PFSK-1 (cell line): ENCODE measurements around the gene HPS4.

ENCODE experiments used
- FOXP2 ChIP-seq: optimal IDR thresholded peaks from 2 replicates; pipeline ENCODE3; 2011; ENCODE audit warnings: borderline replicate concordance, control low read depth, inconsistent platforms; ENCODE audit not compliant: insufficient read depth; ENCODE audit errors: extremely low read length, extremely low read depth
- POLR2AphosphoS5 ChIP-seq: IDR thresholded peaks from 2 replicates; pipeline ENCODE4 v1.6.1; 2012; ENCODE audit warnings: low read depth, mild to moderate bottlenecking, control low read depth, low read length, moderate library complexity
- SIN3A ChIP-seq: IDR thresholded peaks from 2 replicates; pipeline ENCODE4 v1.6.1; 2012; ENCODE audit warnings: mild to moderate bottlenecking, low read length, moderate library complexity, borderline replicate concordance; ENCODE audit not compliant: insufficient read depth
- TAF1 ChIP-seq: IDR thresholded peaks from 2 replicates; pipeline ENCODE4 v1.6.1; 2012; ENCODE audit warnings: low read length, control low read depth, borderline replicate concordance; ENCODE audit not compliant: insufficient read depth
- TF ChIP-seq, protein P1 (sequence below), 2 experiments: IDR thresholded peaks; 2 replicates each; pipeline versions ENCODE4 v1.6.1 to v1.8.0; 2011 to 2012; ENCODE audit warnings: low read depth in 2 of 2, low read length in 2 of 2, control low read depth in 1 of 2, inconsistent platforms in 1 of 2, mild to moderate bottlenecking in 1 of 2, moderate library complexity in 1 of 2; ENCODE audit not compliant: insufficient read depth in 1 of 2

HPS4 gene

DNA sequence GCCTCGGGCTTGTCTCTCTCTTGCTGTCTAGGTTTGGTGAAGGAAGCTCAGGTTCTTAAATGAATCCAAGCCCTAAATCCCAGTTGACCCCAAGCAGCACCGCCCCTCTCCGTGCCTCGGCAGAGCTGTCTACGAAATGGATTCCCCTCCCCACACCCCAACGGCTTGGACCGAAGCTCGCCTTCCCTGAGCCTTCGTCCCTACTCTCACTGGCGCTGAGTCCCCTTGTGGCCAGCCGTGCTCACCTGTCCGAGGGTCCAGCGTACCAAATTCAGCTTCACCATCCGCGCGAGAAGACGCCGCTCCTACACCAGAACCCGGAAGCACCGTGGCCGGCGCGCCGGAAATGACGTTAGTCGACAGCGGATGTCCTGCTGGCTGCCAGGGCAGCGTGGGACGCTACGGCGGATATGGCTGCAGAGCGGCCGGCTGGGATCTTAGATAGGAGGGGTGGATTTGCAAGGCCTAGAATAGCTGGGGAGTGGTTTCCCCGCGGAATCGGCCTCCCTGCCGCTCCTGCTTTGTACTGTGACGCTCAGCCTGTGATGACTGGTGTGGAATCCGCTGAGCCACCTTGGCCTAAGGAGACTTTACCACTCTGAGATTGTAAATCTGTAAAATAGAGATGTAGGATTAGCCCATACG, 28.7 kb upstream of the HPS4 start, which contains the start of gene TFIP11:
Gene TFIP11, minus strand, starts transcription at position 325 of the 645 bp plus-strand sequence. CDS start 2,201 bp downstream, outside the sequence.
- TF ChIP-seq TAF1 (peak; percentile 64; the same call in 1 of the 2 replicates), FOXP2 (no peak), POLR2AphosphoS5 (peak; percentile 71), SIN3A (peak; percentile 82)
- TF ChIP-seq, protein P1, sequence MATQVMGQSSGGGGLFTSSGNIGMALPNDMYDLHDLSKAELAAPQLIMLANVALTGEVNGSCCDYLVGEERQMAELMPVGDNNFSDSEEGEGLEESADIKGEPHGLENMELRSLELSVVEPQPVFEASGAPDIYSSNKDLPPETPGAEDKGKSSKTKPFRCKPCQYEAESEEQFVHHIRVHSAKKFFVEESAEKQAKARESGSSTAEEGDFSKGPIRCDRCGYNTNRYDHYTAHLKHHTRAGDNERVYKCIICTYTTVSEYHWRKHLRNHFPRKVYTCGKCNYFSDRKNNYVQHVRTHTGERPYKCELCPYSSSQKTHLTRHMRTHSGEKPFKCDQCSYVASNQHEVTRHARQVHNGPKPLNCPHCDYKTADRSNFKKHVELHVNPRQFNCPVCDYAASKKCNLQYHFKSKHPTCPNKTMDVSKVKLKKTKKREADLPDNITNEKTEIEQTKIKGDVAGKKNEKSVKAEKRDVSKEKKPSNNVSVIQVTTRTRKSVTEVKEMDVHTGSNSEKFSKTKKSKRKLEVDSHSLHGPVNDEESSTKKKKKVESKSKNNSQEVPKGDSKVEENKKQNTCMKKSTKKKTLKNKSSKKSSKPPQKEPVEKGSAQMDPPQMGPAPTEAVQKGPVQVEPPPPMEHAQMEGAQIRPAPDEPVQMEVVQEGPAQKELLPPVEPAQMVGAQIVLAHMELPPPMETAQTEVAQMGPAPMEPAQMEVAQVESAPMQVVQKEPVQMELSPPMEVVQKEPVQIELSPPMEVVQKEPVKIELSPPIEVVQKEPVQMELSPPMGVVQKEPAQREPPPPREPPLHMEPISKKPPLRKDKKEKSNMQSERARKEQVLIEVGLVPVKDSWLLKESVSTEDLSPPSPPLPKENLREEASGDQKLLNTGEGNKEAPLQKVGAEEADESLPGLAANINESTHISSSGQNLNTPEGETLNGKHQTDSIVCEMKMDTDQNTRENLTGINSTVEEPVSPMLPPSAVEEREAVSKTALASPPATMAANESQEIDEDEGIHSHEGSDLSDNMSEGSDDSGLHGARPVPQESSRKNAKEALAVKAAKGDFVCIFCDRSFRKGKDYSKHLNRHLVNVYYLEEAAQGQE (IDR thresholded peaks at IDR 0.05; ENCODE audit: insufficient read depth in 1 of 2, low read depth in 2 of 2, low read length in 2 of 2), result no peak

DNA sequence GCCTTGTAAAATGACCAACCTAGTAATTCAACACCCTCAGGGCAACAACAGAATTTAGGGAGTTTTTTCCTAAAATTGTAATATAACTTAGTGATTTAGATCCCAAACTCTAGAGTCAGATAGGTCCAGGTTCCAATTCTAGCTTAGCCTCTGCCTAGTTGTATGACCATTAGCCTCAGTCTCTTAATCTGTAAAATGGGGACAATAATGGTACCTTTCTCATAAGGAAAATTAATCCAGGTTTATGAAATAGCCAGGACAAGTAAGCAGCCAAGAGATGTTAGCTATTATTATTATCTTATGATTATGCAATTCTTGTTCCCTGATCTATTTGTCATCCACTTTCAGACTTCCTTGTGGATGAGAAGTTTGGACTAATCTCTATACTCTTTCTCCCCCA, 24.6 kb upstream of the HPS4 start:
- TF ChIP-seq POLR2AphosphoS5, result no peak
- TF ChIP-seq SIN3A, result no peak
- no peak for TF ChIP-seq FOXP2
- TF ChIP-seq TAF1, result no peak
- TF ChIP-seq, protein P1 (IDR thresholded peaks at IDR 0.05; ENCODE audit: insufficient read depth in 1 of 2, low read depth in 2 of 2, low read length in 2 of 2), result no peak

DNA sequence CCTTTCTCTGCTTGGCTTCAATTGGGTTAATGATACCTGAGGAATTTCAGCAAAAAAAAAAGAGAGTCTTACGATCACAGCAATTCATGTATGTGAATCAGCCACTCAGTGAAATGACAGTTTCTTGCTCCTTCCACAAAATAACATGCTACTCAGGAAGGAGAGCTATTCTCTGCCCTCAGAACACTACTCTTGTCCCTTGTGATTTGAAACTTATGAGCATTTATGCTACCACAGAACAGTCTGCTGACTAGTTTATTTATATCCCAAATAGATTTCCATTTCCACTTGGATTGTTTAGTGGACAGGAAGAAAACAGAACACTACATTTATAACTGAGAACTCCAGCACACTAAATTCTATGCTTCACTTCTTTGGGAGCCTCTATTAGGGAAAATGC, 20.2 kb upstream of the HPS4 start:
- TF ChIP-seq, protein P1 (IDR thresholded peaks at IDR 0.05; ENCODE audit: insufficient read depth in 1 of 2, low read depth in 2 of 2, low read length in 2 of 2), result no peak
- no peak for TF ChIP-seq TAF1
- no peak for TF ChIP-seq FOXP2
- TF ChIP-seq POLR2AphosphoS5, result no peak
- no peak for TF ChIP-seq SIN3A

DNA sequence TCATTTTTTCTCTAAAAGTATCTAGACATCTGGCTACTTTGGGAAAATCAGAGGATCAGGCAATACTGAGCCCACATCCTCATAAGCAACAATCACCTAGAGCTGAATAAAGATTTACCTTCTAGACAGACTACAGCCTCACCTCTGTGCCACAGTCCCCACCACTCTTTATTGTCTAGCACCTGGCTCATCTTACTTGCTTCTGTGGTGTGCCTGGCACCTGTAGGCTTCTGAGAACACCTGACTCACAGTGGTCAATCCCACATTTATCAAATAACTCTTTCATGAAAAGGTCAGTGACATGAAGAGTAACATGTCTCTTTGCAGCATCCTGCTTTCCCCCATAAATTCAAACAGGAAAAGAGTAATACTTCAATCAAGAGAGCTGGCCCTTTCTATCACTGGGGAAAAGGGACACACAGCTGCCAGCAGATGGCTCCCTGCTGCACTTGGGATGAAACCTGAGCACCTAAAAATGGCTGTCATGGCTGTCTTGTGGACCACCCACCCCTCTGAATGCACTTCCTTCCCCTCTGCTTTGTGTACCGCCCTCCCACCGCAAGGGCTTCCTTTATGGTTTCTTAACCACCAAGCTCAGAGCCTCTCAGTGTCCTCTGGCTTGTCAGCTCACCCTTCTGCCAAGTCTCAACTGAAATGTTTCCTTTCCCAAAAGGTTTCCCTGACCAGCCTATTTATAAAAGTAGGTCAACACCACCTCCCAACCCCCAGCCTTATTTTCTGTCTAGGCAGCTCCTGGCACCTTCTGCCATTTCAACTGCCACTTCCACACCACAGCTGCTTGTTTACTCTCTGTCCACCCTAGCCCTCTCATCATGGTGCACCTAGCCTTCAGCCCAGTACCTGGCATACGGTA, 19.3 kb upstream of the HPS4 start:
- TF ChIP-seq TAF1 (no peak), FOXP2 (no peak), SIN3A (no peak), POLR2AphosphoS5 (no peak)
- TF ChIP-seq, protein P1 (IDR thresholded peaks at IDR 0.05; ENCODE audit: insufficient read depth in 1 of 2, low read depth in 2 of 2, low read length in 2 of 2), result no peak
